ENCODE measurements around the gene CNNM2. TPM values are rescaled to one million over a fixed set of nuclear protein-coding genes. Genes with fewer than 3 reads are reported as not detected.

Gene CNNM2
- polyA plus RNA-seq, 1 of the 3 experiments (the other 2 are of a cell fraction): 4.0 TPM

DNA sequence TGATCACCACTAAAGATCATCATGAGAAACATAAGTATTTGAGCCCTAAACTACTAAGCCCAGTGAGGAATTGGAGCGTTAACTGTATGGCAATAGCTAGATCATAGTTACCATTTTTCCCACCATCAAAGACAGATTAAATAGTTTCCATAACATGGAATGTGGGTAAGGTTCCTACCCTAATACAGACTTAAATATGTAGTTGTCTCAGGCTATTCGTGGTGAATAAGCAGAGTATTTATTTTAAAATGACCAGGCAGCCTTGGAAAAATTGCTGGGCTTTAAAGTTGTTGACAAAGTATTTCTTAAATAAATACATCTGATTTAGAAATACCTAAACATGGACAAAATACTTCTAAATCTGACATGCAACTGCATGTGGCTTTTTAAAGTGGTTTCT, 168.2 kb downstream of the CNNM2 start:
- Histone ChIP-seq H3K79me2 (ENCODE audit: insufficient read depth) (no peaks in the 10 kb centered on the region), H3F3A (replicated peaks; ENCODE audit: insufficient read depth) (no peaks in the 10 kb centered on the region), H3K4me3 (ENCODE audit: low read depth in 2 of 2, low read length in 1 of 2) (no peak overlapping the region), H3K9me2 (no peaks in the 10 kb centered on the region), H3K4me1 (ENCODE audit: control insufficient read depth in 1 of 2, insufficient read depth in 2 of 2, low read depth in 1 of 2, low read length in 1 of 2) (no peaks in the 10 kb centered on the region), H2AFZ (ENCODE audit: low read depth) (no peak overlapping the region), H3K9ac (no peak overlapping the region), H4K20me1 (ENCODE audit: insufficient read depth) (no peaks in the 10 kb centered on the region), H3K36me3 (replicated peaks in 1 of 2; ENCODE audit: control insufficient read depth in 1 of 2, insufficient read depth in 2 of 2, low read length in 1 of 2) (peaks cover 61 to 88% of the 10 kb centered on the region in 2 experiments), H3K27me3 (ENCODE audit: insufficient read depth) (no peaks in the 10 kb centered on the region), H3K9me3 (no peaks in the 10 kb centered on the region), H3K4me2 (no peak overlapping the region), H3K27ac (ENCODE audit: low read depth in 2 of 2, low read length in 1 of 2) (no peak overlapping the region)
- ChIA-PET POLR2A (no interaction called here), CTCF (interaction anchor here (0.9 to 1.5 kb wide), 5 partner anchors 9 to 169 kb away, joined by 3 to 4 read pairs (median 3); no protein-coding TSS in a partner anchor)
- no peak for DNase-seq
- WGBS (ENCODE audit: low lambda C conversion rate): 95% methylated on average over 2 of the region's 2 CpGs
- TF ChIP-seq MEF2A (IDR thresholded peaks at IDR 0.05; ENCODE audit: borderline replicate concordance, low read depth) (no peak), SIN3A (IDR thresholded peaks at IDR 0.05; ENCODE audit: borderline replicate concordance, low read depth, low read length) (no peak), RCOR1 (IDR thresholded peaks at IDR 0.05; ENCODE audit: low read length) (no peak), ELF1 (IDR thresholded peaks at IDR 0.05) (no peak), FOSL2 (IDR thresholded peaks at IDR 0.05; ENCODE audit: borderline replicate concordance, low read depth) (no peak), POLR2AphosphoS5 (IDR thresholded peaks at IDR 0.05; ENCODE audit: low read depth, low read length) (no peak), TCF12 (IDR thresholded peaks at IDR 0.05) (no peak), EZH2phosphoT487 (IDR thresholded peaks at IDR 0.05; ENCODE audit: borderline replicate concordance, low read depth) (no peak), RXRA (IDR thresholded peaks at IDR 0.05; ENCODE audit: borderline replicate concordance, low read depth) (no peak), MXI1 (IDR thresholded peaks at IDR 0.05; ENCODE audit: low read depth, low read length) (no peak)

DNA sequence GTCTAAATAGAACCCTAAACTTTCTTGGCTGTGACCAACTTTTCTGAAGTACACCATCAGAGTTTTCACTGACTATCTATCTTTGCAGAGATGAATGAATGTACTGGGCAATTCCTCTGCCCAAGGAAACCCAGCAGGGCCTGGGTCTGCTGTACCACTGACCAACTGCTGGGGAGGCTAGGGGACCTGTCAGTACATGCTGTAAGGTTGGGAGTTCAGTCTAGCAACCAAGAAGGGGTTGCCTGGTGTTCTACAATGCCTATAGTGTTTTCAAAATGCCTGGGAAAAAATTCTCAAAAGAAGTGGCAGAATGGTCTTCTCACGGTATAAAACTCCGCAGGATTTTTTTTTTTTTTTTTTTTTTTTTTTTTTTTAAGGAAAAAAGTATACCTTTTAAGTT, 168.7 kb downstream of the CNNM2 start:
- Histone ChIP-seq H3K79me2 (ENCODE audit: insufficient read depth) (no peaks in the 10 kb centered on the region), H3K4me2 (no peak overlapping the region), H4K20me1 (ENCODE audit: insufficient read depth) (no peaks in the 10 kb centered on the region), H3K4me3 (ENCODE audit: low read depth in 2 of 2, low read length in 1 of 2) (no peak overlapping the region), H3K36me3 (replicated peaks in 1 of 2; ENCODE audit: control insufficient read depth in 1 of 2, insufficient read depth in 2 of 2, low read length in 1 of 2) (peaks cover 66 to 91% of the 10 kb centered on the region in 2 experiments), H3F3A (replicated peaks; ENCODE audit: insufficient read depth) (no peaks in the 10 kb centered on the region), H3K27ac (ENCODE audit: low read depth in 2 of 2, low read length in 1 of 2) (no peak overlapping the region), H3K9ac (no peak overlapping the region), H3K4me1 (ENCODE audit: control insufficient read depth in 1 of 2, insufficient read depth in 2 of 2, low read depth in 1 of 2, low read length in 1 of 2) (no peaks in the 10 kb centered on the region), H3K27me3 (ENCODE audit: insufficient read depth) (no peaks in the 10 kb centered on the region), H3K9me3 (no peaks in the 10 kb centered on the region), H3K9me2 (no peaks in the 10 kb centered on the region), H2AFZ (ENCODE audit: low read depth) (no peak overlapping the region)
- WGBS (ENCODE audit: low lambda C conversion rate): 98% methylated on average over 2 of the region's 2 CpGs
- DNase-seq: no peak
- TF ChIP-seq TAF1 (IDR thresholded peaks at IDR 0.05; ENCODE audit: borderline replicate concordance, low read depth, low read length) (no peak), NFIC (IDR thresholded peaks at IDR 0.05; ENCODE audit: borderline replicate concordance) (no peak), ELF1 (IDR thresholded peaks at IDR 0.05) (no peak)
- ChIA-PET CTCF (interaction anchor here (0.5 to 1.5 kb wide), 5 partner anchors 9 to 185 kb away, joined by 3 to 4 read pairs (median 3); no protein-coding TSS in a partner anchor), POLR2A (no interaction called here)

DNA sequence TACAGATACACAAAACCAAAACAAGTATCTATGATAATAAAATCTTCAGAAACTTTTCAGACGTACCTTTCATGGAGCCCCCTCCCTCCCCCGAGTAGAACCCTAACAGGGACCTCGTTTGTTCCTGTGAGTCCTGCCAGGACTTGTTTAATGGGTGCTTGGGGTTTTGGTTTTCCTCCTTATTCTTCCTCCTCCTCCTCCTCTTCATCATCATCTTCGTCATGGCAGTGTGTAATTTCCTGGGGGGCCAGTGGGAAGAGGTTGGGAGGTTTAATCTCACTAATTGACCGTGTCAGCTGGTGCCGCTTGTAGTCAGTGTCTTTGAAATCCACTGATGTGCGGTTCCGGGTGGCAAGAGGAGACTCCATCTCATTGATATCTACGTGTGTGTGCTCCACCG, 171.4 kb downstream of the CNNM2 start:
- DNase-seq: no peak
- TF ChIP-seq TCF12 (IDR thresholded peaks at IDR 0.05) (no peak), NRF1 (IDR thresholded peaks at IDR 0.05; ENCODE audit: low read depth, low read length) (no peak), MXI1 (IDR thresholded peaks at IDR 0.05; ENCODE audit: low read depth, low read length) (no peak), RXRA (IDR thresholded peaks at IDR 0.05; ENCODE audit: borderline replicate concordance, low read depth) (no peak), MEF2A (IDR thresholded peaks at IDR 0.05; ENCODE audit: borderline replicate concordance, low read depth) (no peak)
- TF ChIP-seq, protein P1, sequence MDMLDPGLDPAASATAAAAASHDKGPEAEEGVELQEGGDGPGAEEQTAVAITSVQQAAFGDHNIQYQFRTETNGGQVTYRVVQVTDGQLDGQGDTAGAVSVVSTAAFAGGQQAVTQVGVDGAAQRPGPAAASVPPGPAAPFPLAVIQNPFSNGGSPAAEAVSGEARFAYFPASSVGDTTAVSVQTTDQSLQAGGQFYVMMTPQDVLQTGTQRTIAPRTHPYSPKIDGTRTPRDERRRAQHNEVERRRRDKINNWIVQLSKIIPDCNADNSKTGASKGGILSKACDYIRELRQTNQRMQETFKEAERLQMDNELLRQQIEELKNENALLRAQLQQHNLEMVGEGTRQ (IDR thresholded peaks at IDR 0.05; ENCODE audit: borderline replicate concordance, low read depth, low read length): no peak
- Histone ChIP-seq H3K27ac (ENCODE audit: low read depth in 2 of 2, low read length in 1 of 2) (no peak overlapping the region), H3F3A (replicated peaks; ENCODE audit: insufficient read depth) (no peaks in the 10 kb centered on the region), H3K79me2 (ENCODE audit: insufficient read depth) (no peaks in the 10 kb centered on the region), H3K27me3 (ENCODE audit: insufficient read depth) (no peaks in the 10 kb centered on the region), H3K4me2 (no peak overlapping the region), H4K20me1 (ENCODE audit: insufficient read depth) (no peaks in the 10 kb centered on the region), H3K9me3 (no peaks in the 10 kb centered on the region), H2AFZ (ENCODE audit: low read depth) (no peak overlapping the region), H3K4me3 (ENCODE audit: low read depth in 2 of 2, low read length in 1 of 2) (no peak overlapping the region), H3K36me3 (replicated peaks in 1 of 2; ENCODE audit: control insufficient read depth in 1 of 2, insufficient read depth in 2 of 2, low read length in 1 of 2) (peaks cover 88 to 91% of the 10 kb centered on the region in 2 experiments), H3K9ac (no peak overlapping the region), H3K4me1 (ENCODE audit: control insufficient read depth in 1 of 2, insufficient read depth in 2 of 2, low read depth in 1 of 2, low read length in 1 of 2) (no peaks in the 10 kb centered on the region), H3K9me2 (no peaks in the 10 kb centered on the region)
- ChIA-PET POLR2A (no interaction called here), CTCF (no interaction called here)
- 91% methylated on average over 10 of the region's 10 CpGs for WGBS (ENCODE audit: low lambda C conversion rate)

All from SK-N-SH (cell line).